BJ (cell line): ENCODE measurements around the gene APOBEC2. TPM values are rescaled to one million over a fixed set of nuclear protein-coding genes. Genes with fewer than 3 reads are reported as not detected.

Experiments
- CTCF ChIA-PET: fragments of 350-600 bp; formaldehyde crosslinking; extraction: SDS; loops from one replicate; lab custom pipeline; 2021; ENCODE audit warnings: antibody characterized with exemption, inconsistent platforms; lab: Yijun Ruan, JAX
- POLR2A ChIA-PET: fragments of 300-600 bp; sonication (Branson Sonifier 250); formaldehyde crosslinking; extraction: SDS; loops from one replicate; lab custom pipeline; 2021; ENCODE audit warnings: antibody characterized with exemption; lab: Charles Lee
- DNase-seq: peaks from one replicate; pipeline ENCODE4 v3.0.0-alpha.2; 2011; ENCODE audit warnings: low read depth
- H3K27me3 ChIP-seq: 2 replicates; pipeline ENCODE4 v1.6.0; 2011; ENCODE audit warnings: low read length; ENCODE audit not compliant: control insufficient read depth, insufficient read depth
- H3K36me3 ChIP-seq: 2 replicates; pipeline ENCODE4 v1.5.1; 2011; ENCODE audit warnings: low read length; ENCODE audit not compliant: control insufficient read depth, insufficient read depth
- H3K4me3 ChIP-seq: 2 replicates; pipeline ENCODE4 v1.5.1; 2011; ENCODE audit warnings: low read depth, mild to moderate bottlenecking, control low read depth, low read length
- polyA plus RNA-seq: library from polyadenylated mRNA; depleted of rRNA; stranded (reverse); fragments of >200 nt; gene quantifications from 2 replicates; pipeline ENCODE4 v1.2.3, GENCODE V29; 2011
- TF ChIP-seq, protein P1 (sequence below): IDR thresholded peaks from 2 replicates; pipeline ENCODE4 v1.5.1; 2011; ENCODE audit warnings: low read depth, mild to moderate bottlenecking, control low read depth, inconsistent platforms, low read length, moderate library complexity; ENCODE audit not compliant: insufficient read depth

Gene APOBEC2
- polyA plus RNA-seq, 1 experiment: not detected

DNA sequence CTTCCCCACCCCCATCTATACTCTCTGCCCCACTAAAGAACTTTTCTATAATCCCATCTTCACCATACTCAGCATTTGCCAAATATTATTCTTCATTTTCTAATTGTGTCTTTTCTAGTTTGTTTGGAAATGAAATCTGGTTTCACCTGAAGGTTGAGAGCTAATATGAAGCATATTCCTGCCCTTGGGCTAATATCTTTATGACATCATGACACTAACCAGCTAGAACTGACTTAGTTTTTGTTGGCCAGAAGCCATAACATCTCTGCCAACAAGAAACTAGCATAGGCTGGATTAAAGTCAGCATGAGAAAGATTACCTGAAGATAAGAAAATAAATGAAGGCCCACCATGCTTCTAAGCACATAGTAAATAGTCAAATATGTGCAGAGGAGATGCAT is 30.7 kb upstream of the APOBEC2 start:
- H3K4me3 ChIP-seq: no peak overlapping the region
- TF ChIP-seq, protein P1, sequence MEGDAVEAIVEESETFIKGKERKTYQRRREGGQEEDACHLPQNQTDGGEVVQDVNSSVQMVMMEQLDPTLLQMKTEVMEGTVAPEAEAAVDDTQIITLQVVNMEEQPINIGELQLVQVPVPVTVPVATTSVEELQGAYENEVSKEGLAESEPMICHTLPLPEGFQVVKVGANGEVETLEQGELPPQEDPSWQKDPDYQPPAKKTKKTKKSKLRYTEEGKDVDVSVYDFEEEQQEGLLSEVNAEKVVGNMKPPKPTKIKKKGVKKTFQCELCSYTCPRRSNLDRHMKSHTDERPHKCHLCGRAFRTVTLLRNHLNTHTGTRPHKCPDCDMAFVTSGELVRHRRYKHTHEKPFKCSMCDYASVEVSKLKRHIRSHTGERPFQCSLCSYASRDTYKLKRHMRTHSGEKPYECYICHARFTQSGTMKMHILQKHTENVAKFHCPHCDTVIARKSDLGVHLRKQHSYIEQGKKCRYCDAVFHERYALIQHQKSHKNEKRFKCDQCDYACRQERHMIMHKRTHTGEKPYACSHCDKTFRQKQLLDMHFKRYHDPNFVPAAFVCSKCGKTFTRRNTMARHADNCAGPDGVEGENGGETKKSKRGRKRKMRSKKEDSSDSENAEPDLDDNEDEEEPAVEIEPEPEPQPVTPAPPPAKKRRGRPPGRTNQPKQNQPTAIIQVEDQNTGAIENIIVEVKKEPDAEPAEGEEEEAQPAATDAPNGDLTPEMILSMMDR: no peak
- H3K27me3 ChIP-seq: no peaks in the 10 kb centered on the region
- CTCF ChIA-PET: interaction anchor here (0.8 to 11.0 kb wide), 11 partner anchors 17 to 472 kb away, joined by 3 to 184 read pairs (median 3); partner anchors contain the start of gene UNC5CL
- no peak for DNase-seq
- POLR2A ChIA-PET: no interaction called here
- no peaks in the 10 kb centered on the region for H3K36me3 ChIP-seq

DNA sequence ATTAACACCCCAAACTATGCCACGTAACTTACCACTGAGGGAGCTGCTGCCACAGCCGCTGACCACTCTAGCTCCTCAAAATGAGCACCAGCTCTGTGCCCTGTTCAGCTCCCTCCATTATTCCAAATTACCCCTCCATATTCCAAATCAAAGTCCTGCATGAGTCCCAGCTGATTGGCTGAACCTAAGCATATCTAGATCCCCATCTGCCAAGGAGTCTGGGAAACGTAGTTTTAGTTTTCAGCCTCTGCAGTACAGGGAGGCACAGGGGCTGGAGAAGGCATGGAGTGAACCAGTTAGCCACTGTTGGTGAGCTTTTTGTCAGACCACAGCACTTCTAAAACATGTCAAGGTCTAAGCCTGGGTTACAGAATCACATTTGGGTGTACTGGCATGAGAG is 29.9 kb upstream of the APOBEC2 start:
- Histone ChIP-seq H3K36me3 (no peaks in the 10 kb centered on the region), H3K4me3 (no peak overlapping the region), H3K27me3 (no peaks in the 10 kb centered on the region)
- ChIA-PET CTCF (interaction anchor here (0.9 to 11.0 kb wide), 7 partner anchors 10 to 175 kb away, joined by 3 to 184 read pairs (median 3); no protein-coding TSS in a partner anchor), POLR2A (no interaction called here)
- DNase-seq: no peak
- TF ChIP-seq, protein P1: no peak

DNA sequence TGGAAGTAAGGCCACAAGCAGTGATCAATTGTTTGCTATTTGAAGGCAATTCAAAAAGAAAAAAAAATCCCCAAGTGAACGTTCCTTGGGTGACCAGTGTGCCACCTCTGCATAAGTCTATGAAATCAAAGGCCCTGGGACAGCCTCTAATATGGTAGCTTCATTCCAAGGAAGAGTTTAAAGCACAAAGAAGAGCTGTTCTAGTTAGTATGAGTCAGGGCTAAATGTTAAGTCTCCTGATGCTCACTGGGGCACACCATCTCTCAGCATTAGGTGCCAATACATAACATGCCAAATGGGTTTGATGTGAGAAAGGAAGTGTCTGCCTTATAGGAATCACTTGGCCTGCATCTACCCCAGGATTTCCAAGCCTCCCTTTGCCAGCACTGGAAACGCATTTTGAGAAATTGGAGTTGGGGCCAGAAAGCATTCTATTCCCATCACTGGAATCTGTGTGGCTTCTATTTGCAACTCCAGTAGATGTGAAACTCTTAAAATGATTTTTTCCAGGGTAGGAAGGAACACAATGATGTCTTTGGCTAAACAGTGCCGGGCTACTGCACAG is 27.0 kb upstream of the APOBEC2 start:
- POLR2A ChIA-PET: no interaction called here
- DNase-seq: no peak
- Histone ChIP-seq H3K36me3 (no peaks in the 10 kb centered on the region), H3K4me3 (no peak overlapping the region), H3K27me3 (no peaks in the 10 kb centered on the region; the same call in 1 of the 2 replicates)
- CTCF ChIA-PET: interaction anchor here (0.6 to 11.0 kb wide), 6 partner anchors 12 to 478 kb away, joined by 3 to 184 read pairs (median 10); partner anchors contain the start of genes TSPO2 and UNC5CL
- TF ChIP-seq, protein P1: no peak

DNA sequence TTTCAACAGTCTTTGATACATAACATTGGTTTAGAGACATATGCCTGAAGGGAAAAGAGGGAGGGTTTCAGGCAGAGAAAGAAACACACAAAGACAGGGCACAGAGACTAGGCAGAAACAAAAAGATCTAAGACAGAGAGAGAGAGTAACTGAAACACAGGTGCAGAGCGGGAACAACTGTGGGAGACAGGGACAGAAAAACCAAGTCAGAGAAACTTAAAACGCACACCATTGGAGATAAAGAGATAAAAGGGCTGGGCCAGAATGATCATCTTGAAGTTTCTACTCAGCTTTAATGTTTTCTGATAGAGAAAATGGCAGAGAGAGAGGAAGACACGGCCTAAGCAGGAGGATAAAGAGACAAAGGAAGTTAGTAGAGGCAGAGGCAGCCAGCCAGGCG is 25.8 kb upstream of the APOBEC2 start:
- TF ChIP-seq, protein P1: no peak
- H3K27me3 ChIP-seq: peaks cover 2% of the 10 kb centered on the region; the same call in 1 of the 2 replicates
- POLR2A ChIA-PET: no interaction called here
- DNase-seq: no peak
- H3K4me3 ChIP-seq: no peak overlapping the region
- no peaks in the 10 kb centered on the region for H3K36me3 ChIP-seq
- CTCF ChIA-PET: interaction anchor here (0.6 to 11.0 kb wide), 24 partner anchors 10 to 1692 kb away, joined by 3 to 184 read pairs (median 5); partner anchors contain the start of genes TSPO2 and UNC5CL

DNA sequence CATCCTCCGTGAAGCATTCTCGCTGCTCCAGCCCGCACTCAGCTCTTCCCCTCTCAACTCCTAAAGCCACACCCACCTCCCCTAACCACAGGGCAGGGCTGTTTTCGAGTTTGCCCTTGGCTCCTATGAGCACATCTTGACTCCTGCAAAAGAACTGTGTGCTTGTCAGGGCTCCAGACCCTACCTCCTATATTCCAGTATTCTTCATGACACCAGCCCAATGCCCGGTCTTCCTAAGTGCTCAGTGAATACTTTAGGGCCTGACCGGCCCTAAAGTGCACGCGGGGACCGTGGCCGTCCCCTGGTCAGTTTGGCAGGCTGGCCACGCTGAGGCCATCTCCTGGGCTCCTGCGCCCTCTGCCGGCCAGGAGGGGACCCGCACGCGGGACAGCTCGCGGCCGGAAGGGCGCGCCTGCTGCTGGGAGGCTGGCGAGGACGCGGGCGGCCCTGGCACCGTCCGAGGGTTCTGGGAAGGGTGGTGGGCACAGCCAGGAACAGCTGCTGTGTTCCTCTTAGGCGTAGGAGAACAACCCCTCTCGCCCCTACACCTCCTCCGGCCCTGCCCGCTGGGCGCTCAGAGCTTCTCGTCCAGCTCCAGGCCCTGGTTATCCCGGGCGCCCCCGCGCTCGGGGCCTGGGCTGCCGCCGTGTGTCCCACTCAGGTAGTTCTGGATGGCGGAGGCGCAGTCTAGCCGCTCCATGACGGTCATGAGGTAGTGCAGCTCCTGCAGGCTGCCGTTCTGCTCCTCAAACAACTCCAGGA is 25.0 kb upstream of the APOBEC2 start:
- DNase-seq: no peak
- TF ChIP-seq, protein P1: peak; percentile 87
- ChIA-PET CTCF (interaction anchor here (0.6 to 11.0 kb wide), 47 partner anchors 9 to 1693 kb away, joined by 3 to 184 read pairs (median 4); partner anchors contain the start of genes TSPO2 and UNC5CL), POLR2A (no interaction called here)
- Histone ChIP-seq H3K27me3 (peaks cover 2% of the 10 kb centered on the region; the same call in 1 of the 2 replicates), H3K4me3 (peak overlapping the region; percentile 30), H3K36me3 (no peaks in the 10 kb centered on the region)
